Measurements from ENCODE around the gene ASPM. TPM values are rescaled to one million over a fixed set of nuclear protein-coding genes. Genes with fewer than 3 reads are reported as not detected.

The ASPM gene
- total and polyA plus RNA-seq, 12 donors, result 0.04 to 4.0 (median 0.40) TPM

DNA sequence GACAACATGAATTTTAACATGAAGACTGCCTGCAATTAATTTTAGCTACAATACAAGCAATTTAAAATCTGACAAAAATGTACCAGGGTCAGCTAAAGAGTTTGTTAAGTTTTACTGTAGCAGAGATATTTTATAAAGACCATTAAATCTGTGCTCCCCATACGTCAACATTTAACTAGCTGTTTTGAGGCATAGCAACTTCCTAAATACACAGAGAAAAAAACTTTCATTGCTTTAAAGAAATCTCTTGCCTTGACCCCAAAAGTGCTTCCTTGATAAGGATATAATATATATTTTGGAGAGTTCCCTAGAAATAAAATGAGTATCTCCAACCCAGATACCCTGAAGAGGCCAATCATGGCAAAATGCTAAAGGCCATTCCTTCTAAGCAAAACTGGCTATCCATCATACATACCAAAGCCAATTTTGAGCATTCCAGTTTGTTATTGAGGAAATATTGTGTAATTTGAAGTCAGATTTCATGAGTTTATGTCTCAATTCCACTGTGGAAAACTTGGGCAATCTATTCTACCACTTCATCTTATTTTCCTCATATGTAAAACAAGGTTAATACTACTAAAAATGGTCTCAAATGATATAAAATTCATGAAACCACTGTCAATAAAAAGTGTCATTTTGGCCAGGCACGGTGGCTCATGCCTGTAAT is 19.1 kb downstream of the ASPM start:
- WGBS, 2 donors, result 95 to 98% methylated on average over 2 of the region's 2 CpGs
- Histone ChIP-seq H3K27me3 (no peaks in the 10 kb centered on the region), H3K4me1 (no peaks in the 10 kb centered on the region), H3K4me3 (no peak overlapping the region), H3K9me3 (no peaks in the 10 kb centered on the region), H3K27ac (no peak overlapping the region), H3K36me3 (peaks cover 0 to 60% (median 0%) of the 10 kb centered on the region in 9 donors)
- intact Hi-C loops (cut with DNase I), result no loop called here
- no peak for DNase-seq
- no peak for ATAC-seq
- no peak for TF ChIP-seq CTCF (IDR thresholded peaks at IDR 0.05)

GRCh38 chr1:197126691-197127090 is 19.8 kb downstream of the ASPM start:
- Histone ChIP-seq H3K4me3 (no peak overlapping the region), H3K27me3 (no peaks in the 10 kb centered on the region), H3K4me1 (no peaks in the 10 kb centered on the region), H3K9me3 (no peaks in the 10 kb centered on the region), H3K36me3 (peaks cover 0 to 63% (median 0%) of the 10 kb centered on the region in 9 donors), H3K27ac (no peak overlapping the region)
- TF ChIP-seq CTCF (IDR thresholded peaks at IDR 0.05), result no peak
- WGBS, 2 donors, result 57 to 58% methylated on average over 3 of the region's 3 CpGs
- intact Hi-C loops (cut with DNase I), result no loop called here
- ATAC-seq (no peak), DNase-seq (no peak)

- H3K4me1 ChIP-seq, result no peaks in the 10 kb centered on the region
- intact Hi-C loops (cut with DNase I), result no loop called here
- no peak overlapping the region for H3K27ac ChIP-seq
- DNase-seq, result no peak
- no peaks in the 10 kb centered on the region for H3K27me3 ChIP-seq
- 82 to 93% methylated on average over 1 of the region's 1 CpG for WGBS, 2 donors
- H3K4me3 ChIP-seq, result no peak overlapping the region
- peaks cover 0 to 51% (median 0%) of the 10 kb centered on the region in 9 donors for H3K36me3 ChIP-seq
- TF ChIP-seq CTCF (IDR thresholded peaks at IDR 0.05), result no peak
- no peaks in the 10 kb centered on the region for H3K9me3 ChIP-seq
- no peak for ATAC-seq
Observed at GRCh38 chr1:197124376-197124775, 22.1 kb downstream of the ASPM start.

- Histone ChIP-seq H3K4me1 (no peaks in the 10 kb centered on the region), H3K27me3 (no peaks in the 10 kb centered on the region), H3K36me3 (peaks cover 0 to 23% (median 0%) of the 10 kb centered on the region in 9 donors), H3K9me3 (no peaks in the 10 kb centered on the region), H3K4me3 (no peak overlapping the region), H3K27ac (no peak overlapping the region)
- intact Hi-C loops (cut with DNase I), result no loop called here
- ATAC-seq (no peak), DNase-seq (no peak)
- no peak for TF ChIP-seq CTCF (IDR thresholded peaks at IDR 0.05)
- whole genome bisulfite sequencing, 2 donors, result 96 to 98% methylated on average over 2 of the region's 2 CpGs
Observed at GRCh38 chr1:197116156-197116555, 30.3 kb downstream of the ASPM start.

Measured in heart right ventricle (tissue), 16 donors.